Stimulated activated CD8-positive, alpha-beta memory T cell treated with anti-CD3 and anti-CD28 coated beads, Interleukin-2, amount 100 ng/mL, for 48 hours (primary cell): ENCODE measurements around the gene PIK3CB.
"Not testable (repeated sequence)": the region's sequence is repeated elsewhere in the genome, so short reads cannot be mapped to it uniquely, and the experiment has no call there.

Experiments
- DNase-seq, 2 donors: peaks; one replicate each; pipeline ENCODE4 v3.0.0-alpha.2; 2020; ENCODE audit warnings: low read depth in 2 of 2

PIK3CB gene

GRCh38 chr3:138615462-138615861 is 219.3 kb downstream of the PIK3CB start:
- DNase-seq: no peak

- no peak for DNase-seq
Observed at GRCh38 chr3:138609898-138610266, 224.8 kb downstream of the PIK3CB start.

DNA sequence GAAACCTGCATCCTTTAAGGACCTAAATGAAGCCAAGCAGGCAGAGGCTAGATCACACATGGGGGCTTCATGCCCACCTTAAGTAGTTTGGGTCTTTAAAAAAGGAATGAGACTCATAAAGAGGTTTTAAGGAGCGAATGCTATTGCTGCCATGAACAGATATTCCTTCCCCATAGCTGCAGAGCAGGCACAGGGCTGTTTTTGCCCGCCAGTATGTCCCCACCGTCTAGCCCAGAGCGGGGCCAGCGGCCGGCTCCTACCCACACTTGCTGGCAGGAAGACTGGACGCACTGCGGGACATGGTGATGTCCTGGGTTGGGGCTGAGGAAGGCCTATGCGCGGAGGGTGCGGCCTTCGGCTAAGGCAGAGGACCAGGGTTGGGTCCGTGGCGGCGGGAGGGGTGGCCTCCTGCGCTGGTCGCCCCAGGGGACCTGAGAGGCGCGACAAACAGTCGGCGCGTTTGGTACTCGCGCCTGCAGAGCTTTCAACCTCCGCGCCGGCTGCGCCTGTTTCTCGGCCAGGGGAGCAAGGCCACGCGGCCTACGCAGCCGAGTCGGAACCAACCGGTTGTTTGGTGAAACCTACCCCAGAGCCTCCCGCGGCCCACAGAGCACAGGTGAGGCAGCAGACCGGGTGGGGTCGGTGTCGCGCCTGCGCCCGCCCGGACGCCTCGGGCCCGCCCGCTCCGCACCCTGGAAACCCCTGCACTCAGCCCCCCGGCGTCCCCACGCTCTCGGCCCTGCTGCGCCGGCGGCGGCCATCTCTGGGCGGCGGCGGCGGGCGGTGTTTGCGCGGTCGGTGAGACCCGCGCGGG is 226.2 kb downstream of the PIK3CB start, which contains the start of gene FAIM:
Gene FAIM (plus strand): TSS at position 450 of the 814 bp plus-strand sequence. CDS start 10,956 bp downstream, outside the sequence.
- DNase-seq: peak; percentile 43 to 44

DNA sequence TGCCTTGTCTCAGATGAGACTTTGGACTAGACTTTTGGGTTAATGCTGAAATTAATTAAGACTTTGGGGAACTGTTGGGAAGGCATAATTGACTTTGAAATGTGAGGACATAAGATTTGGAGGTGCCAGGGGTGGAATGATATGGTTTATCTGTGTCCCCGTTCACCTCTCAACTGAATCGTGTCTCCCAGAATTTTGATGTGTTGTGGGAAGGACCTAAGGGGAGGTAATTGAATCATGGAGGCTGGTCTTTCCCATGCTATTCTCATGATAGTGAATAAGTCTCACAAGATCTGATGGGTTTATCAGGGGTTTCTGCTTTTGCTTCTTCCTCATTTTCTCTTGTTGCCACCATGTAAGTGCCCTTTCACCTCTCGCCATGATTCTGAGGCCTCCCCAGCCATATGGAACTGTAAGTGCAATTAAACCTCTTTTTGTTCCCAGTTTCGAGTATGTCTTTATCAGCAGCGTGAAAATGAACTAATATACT is 230.6 kb downstream of the PIK3CB start:
- not testable (repeated sequence) for DNase-seq
